NCI-H226 (cell line): Measurements from ENCODE around the gene MORN5.

ENCODE experiments used
- DNase-seq: peaks from one replicate; pipeline ENCODE4 v3.0.0-alpha.2; 2015

Gene MORN5

GRCh38 chr9:122217640-122218039 is 57.9 kb downstream of the MORN5 start:
- no peak for DNase-seq

- DNase-seq, result no peak
These were observed 58.6 kb downstream of the MORN5 start for GRCh38 chr9:122218071-122218934.

GRCh38 chr9:122218935-122219855 is 59.5 kb downstream of the MORN5 start:
- no peak for DNase-seq

DNA sequence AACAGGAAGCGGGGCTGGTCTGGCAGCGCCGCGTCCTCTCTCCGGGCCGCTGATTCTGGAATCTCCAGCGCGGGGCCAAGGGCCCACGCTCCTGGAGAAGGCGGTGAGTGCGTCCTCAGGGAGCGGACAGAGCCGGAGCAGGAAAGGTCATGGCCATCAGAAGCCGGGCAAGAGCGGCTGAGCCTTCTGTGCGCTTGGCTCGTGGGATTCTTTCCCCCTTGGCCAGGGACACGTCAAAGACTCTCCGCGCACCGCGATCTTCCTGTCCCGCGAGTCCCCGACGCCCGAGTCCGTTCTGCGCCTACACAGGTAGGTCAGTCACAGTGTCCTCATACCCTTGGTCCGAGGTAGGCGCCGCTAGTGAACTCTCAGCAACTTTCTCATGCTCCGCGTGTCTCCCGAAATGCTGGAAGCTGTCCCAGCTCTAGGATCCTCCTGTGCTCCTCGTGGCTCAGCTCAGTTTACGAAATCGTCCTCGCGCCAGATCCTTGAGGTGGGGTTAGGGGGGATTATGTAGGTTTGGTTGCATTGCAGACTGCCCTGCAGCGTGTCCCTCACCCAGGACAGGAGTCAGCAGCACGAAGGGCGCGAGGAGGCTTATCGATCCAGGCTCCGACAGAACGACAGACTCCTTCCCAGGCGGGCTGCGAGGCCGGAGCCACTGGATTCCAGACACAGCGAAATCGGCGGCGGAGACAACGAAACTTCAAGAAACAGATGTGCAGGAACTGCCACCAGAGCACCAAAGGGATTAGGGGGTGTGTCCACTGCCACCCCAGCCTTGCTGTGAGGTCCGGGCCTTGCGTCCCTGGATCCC is 60.4 kb downstream of the MORN5 start:
- no peak for DNase-seq

DNA sequence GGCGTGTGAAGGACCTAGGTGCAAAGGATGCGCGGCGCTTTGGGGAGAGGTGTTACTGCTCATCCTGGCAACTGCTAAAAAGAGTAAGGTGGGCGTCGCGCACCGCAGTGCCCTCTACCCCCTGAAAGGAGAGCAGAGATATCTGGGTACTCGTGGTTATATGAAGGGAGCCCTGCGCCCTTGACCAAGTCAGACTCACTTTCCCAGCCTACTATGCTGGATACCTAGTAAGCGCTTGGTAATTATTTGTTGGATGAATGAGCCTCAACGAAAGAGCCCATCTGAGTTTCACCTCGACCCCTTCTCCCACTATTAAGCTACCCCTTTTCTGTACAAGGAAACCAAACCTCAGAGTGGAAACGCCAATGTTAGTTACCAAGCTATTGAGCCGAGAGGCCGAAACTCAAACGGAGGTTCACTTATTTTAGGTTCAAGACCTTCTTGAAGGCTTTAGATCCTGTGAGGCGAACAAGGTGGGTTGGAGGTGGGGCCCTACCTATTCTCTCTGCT is 61.0 kb downstream of the MORN5 start:
- no peak for DNase-seq

DNA sequence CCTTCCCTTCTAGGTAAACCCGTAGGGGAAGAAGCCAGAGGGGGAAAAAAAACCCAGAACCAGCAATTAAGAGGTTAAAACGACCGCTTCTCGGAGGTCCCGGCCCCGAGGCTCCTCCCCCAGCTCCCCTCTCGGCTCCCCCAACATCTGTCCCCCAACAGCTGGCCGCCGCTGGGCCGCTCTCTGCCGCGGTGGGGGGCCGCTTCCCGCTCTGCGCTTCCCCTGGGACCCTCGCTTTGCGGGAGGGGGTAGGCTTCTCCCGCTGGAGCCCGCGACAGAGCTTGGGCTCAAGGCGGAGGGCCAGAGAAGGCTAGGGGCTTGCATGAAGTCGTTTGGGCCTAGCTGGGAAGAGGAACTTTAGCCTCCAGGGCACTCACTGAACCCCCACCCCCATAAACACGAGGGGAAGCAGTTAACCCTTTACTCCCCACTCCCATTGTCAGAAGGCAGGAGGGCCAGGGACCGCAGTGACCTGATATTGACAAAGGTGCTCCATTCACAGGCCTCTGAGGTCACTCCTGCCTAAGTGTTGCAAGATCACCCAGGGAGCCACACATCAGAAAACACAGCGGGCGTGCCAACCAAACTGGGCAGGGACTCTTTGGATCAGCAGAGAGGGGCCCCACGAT is 61.6 kb downstream of the MORN5 start:
- no peak for DNase-seq

- DNase-seq, result no peak
These were observed 63.1 kb downstream of the MORN5 start for GRCh38 chr9:122222791-122223190.

DNA sequence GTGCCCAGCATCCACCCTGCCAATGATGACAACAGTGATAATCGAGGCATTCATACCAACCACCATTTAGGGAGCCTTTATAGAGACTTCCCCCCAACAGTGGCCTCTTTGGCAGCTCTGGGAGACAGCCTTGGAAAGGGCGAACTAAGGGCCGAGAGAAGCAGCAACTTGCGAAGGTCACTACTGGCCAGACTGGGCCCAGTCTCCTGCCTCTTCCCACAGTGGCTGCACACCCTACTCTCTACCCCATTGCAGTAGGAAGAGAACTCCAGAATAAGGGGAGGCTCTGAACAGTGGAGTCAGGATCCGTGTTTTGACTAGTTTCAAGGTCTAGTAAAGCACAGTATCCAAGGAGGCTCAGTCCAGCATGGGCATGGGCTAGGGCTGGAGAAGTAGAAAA is 63.7 kb downstream of the MORN5 start:
- no peak for DNase-seq

GRCh38 chr9:122225312-122226141 is 65.8 kb downstream of the MORN5 start:
- no peak for DNase-seq

GRCh38 chr9:122226142-122226757 is 66.5 kb downstream of the MORN5 start:
- no peak for DNase-seq

DNA sequence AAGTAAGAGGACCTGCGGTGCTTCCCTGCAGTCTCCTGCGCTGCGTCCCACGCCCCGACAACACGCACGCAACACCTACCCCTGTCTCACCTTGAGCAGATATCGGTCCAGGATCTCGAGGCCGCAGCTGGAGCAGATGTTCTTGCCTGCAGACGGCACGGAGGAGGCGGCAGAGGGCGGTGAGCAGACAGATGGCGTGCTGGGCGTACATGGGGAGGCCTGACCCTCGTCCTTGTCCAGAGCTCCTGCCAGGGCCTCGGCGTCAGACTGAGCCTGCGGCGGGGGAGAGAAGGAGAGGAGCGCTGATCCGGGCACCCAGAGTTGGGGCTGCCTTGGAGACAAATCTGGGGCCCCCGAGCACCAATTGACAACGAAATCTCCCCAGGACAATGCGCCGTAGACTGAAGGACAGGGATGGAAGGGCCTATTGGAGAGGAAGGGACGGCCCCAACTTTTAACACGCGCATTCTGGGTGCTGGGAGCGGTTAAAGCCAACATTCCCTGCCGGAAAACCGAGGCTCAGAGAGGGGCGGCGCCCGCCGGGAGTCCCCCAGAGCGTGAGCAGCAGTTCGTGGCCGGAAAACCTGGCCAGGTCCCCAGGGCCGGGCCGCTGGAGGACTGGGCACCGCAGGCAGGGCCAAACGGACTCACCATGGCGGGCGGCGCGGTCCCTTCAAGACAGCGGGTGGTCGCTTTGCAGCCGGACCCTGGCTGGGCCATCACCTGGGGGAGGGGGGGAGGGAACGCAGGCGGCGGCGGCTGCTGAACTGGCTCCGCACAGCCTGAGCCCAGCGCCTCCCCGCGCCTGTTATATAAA is 67.3 kb downstream of the MORN5 start:
- DNase-seq, result no peak

DNA sequence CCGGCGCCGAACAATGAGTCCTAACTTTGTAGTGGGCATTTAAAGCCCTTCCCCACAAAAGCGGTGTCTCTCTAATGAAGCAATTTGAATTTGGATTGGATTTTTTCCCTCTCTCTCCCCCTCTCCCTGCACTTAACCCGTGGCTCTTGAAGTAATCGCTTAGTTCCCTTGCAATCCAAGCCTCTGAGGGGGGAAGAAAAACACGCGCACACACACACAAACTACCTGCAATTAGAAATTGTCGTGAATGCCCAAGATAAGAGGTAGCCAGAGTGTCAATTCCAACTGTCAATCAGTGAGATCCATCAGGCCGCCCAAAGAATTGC is 67.8 kb downstream of the MORN5 start:
- no peak for DNase-seq

DNA sequence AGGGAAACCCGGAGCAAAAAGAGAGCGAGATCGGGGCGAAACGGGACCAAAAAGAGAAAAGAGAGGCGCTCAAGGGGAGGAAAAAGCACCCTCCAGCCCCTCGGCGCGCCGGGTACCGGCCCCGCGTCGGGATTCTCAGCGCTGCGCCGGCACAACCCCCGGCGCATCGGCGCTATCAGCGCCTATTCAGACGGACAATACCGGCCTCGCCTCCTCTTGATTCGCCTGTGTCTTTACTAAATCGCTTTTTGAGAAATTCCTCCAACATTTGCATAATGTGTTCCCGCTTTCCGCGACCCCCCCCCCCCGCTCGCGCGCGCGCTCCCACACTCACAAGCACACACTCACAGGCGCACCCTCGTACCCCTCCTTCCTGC is 68.5 kb downstream of the MORN5 start:
- no peak for DNase-seq

GRCh38 chr9:122228568-122229484 is 69.1 kb downstream of the MORN5 start, which contains the start of gene LHX6:
TSS of gene LHX6 (minus strand) at chr9:122228957. CDS start at chr9:122228740, 217 bp downstream.
- no peak for DNase-seq

- DNase-seq, result no peak
These were observed 69.8 kb downstream of the MORN5 start for GRCh38 chr9:122229485-122229837.

- no peak for DNase-seq
These were observed 73.1 kb downstream of the MORN5 start for GRCh38 chr9:122232796-122233306.

DNA sequence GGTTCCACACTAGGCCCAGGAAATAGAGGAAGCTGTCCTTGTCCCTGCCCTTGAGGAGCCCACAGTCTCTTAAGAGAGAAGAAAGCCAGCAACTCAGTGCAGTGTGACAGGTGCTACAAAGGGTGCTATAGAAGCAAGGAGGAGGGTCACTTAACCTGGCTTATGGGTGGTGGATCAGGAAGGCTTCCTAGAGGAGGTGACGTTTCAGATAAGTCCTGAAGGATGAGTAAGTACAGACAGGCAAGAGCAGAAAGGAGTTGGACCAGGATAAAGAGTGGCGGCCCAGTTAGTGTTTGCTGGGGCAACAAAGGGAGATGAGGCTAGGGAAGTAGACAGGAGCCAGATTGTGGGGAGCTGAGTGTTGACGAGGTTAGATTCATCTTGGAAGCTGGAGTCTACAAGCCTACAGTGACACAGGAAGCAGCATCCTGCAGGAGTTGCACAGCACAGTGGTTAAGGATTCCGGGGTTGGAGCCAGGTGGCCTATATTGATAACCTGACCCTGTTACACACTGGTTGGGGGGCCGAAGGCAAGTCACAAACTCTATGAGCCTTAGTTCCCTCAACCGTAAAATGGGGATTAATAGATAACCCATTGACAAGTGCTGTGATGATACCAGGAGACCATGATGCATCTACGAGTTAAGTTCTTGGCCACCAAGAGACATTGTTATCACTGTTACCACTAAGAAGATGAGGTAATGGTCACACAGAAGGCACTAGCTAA is 74.5 kb downstream of the MORN5 start:
- no peak for DNase-seq

GRCh38 chr9:122236681-122237080 is 77.0 kb downstream of the MORN5 start:
- DNase-seq, result no peak
